ENCODE data around the gene SESN1.

SESN1 gene

GRCh38 chr6:108941281-108941680, 153.4 kb downstream of the SESN1 start:
- H3K4me3 Mint-ChIP-seq = no peak overlapping the region
- no peak for DNase-seq
- H3K27ac Mint-ChIP-seq = no peak overlapping the region
- H3K4me1 Mint-ChIP-seq = peaks cover 34% of the 10 kb centered on the region
- H3K27me3 Mint-ChIP-seq (ENCODE audit: low read depth, poor library complexity) = peaks cover 3% of the 10 kb centered on the region
- TF ChIP-seq CTCF (IDR thresholded peaks at IDR 0.05) = no peak
- peaks cover 5% of the 10 kb centered on the region for H3K36me3 Mint-ChIP-seq (ENCODE audit: low read depth)
- peaks cover 7% of the 10 kb centered on the region for H3K9me3 Mint-ChIP-seq

GRCh38 chr6:108940741-108941140, 153.9 kb downstream of the SESN1 start:
- Mint-ChIP-seq H3K27me3 (ENCODE audit: low read depth, poor library complexity) (peaks cover 3% of the 10 kb centered on the region), H3K4me1 (peaks cover 29% of the 10 kb centered on the region)

GRCh38 chr6:108937170-108937569, 157.5 kb downstream of the SESN1 start:
- no peak for DNase-seq
- TF ChIP-seq CTCF (IDR thresholded peaks at IDR 0.05) = no peak
- H3K36me3 Mint-ChIP-seq (ENCODE audit: low read depth) = peaks cover 5% of the 10 kb centered on the region
- no peak overlapping the region for H3K4me3 Mint-ChIP-seq
- peaks cover 2% of the 10 kb centered on the region for H3K27me3 Mint-ChIP-seq (ENCODE audit: low read depth, poor library complexity)
- peaks cover 9% of the 10 kb centered on the region for H3K4me1 Mint-ChIP-seq
- peaks cover 8% of the 10 kb centered on the region for H3K9me3 Mint-ChIP-seq
- no peak overlapping the region for H3K27ac Mint-ChIP-seq

More at GRCh38 chr6:108940741-108941140, 153.9 kb downstream of the SESN1 start:
- Mint-ChIP-seq H3K27ac (no peak overlapping the region), H3K36me3 (ENCODE audit: low read depth) (peaks cover 5% of the 10 kb centered on the region), H3K9me3 (peaks cover 7% of the 10 kb centered on the region), H3K4me3 (no peak overlapping the region)
- no peak for DNase-seq
- TF ChIP-seq CTCF (IDR thresholded peaks at IDR 0.05) = no peak

All from nephron progenitor cell (in vitro differentiated cells).